A673 (cell line): ENCODE data around the gene TARS2.

ENCODE experiments used
- CTCF ChIP-seq: fragments of 300-800, 200-600 bp; sonication (generic); conservative IDR thresholded peaks from 2 replicates; pipeline ENCODE4 v1.5.1; 2017; ENCODE audit warnings: low read depth, mild to moderate bottlenecking, antibody characterized with exemption, low read length, moderate library complexity, mixed read lengths
- EZH2 ChIP-seq: fragments of 200-600 bp; sonication (generic); IDR thresholded peaks from 2 replicates; pipeline ENCODE4 v1.6.1; 2017; ENCODE audit warnings: borderline replicate concordance, low read depth, mild to moderate bottlenecking, mixed read lengths, antibody characterized with exemption, low read length; ENCODE audit not compliant: poor library complexity, severe bottlenecking

- TF ChIP-seq CTCF, result no peak
- no peak for TF ChIP-seq EZH2
These were observed 7.3 kb upstream of the TARS2 start for GRCh38 chr1:150479927-150480352.
